GM18511 (cell line): ENCODE measurements around the gene LFNG.

Experiments used
- ATAC-seq: cut with Tn5 transposase; IDR thresholded peaks from one replicate; pipeline ENCODE4 v1.9.1; 2021; ENCODE audit warnings: mild to moderate bottlenecking, moderate library complexity; ENCODE audit not compliant: unreplicated experiment

Gene LFNG, protein sequence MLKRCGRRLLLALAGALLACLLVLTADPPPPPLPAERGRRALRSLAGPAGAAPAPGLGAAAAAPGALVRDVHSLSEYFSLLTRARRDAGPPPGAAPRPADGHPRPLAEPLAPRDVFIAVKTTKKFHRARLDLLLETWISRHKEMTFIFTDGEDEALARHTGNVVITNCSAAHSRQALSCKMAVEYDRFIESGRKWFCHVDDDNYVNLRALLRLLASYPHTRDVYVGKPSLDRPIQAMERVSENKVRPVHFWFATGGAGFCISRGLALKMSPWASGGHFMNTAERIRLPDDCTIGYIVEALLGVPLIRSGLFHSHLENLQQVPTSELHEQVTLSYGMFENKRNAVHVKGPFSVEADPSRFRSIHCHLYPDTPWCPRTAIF

DNA sequence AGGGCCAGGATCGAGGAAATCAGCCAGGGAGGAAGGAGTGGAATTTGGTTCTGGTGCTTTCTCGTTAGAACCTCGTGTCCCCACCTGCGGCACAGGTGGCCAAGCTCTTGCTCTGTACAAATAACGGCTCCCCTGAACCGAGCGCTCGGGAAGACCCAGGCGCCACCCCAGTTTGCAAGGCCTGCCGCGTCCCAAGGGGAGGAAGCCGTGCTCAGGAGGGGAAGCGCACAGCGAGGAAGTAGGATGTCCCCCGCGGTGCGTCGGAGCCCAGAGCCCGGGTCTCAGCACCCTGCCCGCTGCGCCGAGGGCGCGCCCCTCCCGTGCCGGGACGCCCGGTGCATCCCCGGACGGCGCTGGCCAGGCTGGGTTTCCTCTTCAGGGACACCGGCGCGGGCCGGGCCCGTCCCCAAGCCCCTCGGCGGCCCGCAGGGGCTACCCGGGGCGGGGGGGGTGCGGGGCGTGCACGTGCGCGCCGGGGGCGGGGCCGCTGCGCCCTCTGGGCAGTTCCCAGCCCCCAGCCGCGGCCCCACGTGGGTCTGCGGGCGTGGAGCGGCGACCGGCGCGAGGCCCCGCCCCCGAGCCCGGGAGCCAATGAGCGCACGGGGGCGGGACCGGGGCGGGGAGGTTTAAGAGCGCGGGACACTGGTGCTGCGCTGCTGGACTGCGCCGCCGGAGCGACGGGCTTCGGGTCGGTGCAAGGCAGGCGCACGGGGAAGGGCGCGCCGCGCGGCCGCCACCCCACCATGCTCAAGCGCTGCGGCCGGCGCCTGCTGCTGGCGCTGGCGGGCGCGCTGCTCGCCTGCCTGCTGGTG is at the start of gene LFNG:
Gene LFNG (plus strand): TSS at position 656 of the 812 bp plus-strand sequence. CDS start 88 bp downstream, at position 744.
- peak; percentile 80 for ATAC-seq

DNA sequence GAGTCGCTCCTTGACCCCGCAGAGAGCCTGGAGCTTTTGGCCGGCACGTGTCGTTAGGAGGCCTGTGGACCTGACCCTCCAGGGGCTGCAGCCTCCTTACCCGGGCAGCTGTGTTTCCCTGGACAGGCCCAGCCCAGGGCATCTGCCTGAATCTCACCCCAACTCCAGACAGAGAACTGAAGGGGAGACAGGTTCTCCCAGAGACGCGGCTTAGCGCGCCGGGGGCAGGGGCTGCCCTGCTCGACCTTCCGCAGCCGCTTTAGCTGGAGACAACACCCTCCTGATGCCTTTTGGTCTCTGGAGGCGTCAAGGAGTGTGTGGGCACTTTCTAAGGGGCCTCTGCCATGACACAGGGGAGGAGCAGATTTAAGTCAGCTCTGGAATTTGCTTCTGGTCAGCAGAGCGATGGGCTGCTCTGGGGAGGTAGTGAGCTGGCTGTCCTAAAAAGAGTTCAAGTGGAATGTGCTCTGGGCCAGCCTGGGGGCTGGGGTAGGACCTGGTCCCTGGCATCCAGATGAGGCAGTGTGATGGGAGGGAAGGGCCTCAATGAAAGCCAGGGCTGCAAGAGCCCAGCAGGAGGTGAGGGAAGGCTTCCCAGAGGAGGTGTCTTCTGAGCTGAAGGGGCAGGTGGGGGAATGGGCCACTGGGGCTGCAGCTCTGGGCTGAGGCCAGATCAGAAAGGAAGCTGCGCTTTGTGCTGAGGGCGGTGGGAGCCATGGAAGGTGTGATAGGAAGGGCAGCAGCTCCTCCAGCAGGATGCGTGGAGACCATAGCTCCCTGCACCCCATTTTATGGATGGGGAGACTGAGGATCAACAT is 49.2 kb upstream of the LFNG start:
- no peak for ATAC-seq

DNA sequence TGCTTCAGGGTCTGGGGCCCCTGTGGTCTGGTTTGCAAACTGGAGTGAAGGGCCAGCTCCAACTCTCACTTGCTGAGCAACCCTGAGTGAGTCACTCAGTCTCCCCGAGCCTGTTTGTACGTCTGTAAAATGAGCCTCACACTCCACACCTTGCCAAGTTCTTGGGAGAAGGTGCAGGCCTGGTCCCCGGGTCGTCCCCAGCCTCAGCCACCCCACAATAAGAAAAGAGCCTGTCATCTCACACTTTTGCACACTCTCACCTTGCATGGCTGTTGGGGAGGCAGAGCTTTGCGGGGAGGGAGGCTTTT is 48.6 kb upstream of the LFNG start:
- no peak for ATAC-seq

DNA sequence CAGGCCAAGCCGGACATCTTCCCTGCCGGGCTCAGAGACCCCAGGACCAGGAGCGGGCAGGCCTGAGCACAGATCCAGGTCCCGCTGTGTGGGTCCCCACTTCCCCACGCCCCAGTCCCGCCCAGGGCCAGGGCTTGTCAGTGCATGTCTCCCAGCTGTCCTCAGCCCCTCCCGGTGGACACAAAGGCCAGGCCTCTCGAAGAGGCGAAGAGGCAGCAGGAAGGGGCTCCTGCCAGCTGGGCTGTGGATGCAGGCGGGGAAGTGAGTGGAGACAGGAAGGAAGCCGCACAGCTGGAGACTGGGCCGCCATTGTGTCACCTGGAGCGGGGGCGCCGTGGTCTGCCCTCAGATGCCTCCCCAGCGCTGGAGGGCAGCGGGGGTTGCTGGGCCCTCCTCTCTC is 48.2 kb upstream of the LFNG start:
- no peak for ATAC-seq

DNA sequence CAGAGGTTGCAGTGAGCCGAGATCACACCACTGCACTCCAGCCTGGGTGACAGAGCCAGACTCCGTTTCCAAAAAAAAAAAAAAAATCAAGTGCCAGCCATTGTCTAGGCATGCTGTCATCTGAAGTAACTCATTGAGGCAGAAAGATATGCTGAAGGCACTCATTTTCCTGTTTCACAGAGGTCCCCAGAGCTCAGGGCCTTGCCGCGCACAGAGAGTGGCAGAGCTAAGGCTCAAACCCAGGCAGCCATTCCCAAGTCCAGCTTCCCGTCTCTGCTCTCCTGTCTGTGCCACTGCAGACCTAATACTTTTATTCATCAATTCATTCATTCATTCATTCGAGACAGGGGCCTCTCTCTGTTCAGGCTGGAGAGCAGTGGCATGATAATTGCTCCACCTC is 46.8 kb upstream of the LFNG start:
- no peak for ATAC-seq

DNA sequence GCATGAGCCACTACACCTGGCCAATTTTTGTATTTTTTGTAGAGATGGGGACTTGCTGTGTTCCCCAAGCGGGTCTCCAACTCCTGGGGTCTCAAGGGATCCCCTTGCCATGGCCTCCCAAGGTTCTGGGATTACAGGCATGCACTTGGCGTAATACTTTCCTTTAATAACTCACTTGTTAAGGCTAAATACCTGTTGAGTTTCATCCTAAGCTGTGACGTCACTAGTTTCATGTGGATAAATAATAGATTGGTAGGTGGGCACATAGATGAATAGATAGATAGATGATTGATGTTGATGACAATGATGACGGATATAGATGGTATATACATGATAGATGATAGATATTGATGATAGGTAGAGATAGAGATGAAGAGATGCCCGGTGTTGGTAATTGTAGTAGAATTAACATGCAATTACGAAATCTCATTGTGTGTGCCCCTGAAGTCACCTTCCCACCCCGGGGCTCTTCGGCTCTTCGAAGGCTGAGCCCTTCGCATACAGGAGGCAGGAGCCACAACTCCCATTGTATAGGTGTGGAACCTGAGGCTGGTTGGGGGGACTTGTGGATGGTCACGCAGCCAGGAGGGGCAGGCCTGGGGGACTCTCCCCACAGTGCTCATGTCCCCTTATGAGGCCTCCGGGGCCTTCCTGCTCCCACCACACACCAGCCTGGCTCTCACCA is 45.9 kb upstream of the LFNG start:
- no peak for ATAC-seq

DNA sequence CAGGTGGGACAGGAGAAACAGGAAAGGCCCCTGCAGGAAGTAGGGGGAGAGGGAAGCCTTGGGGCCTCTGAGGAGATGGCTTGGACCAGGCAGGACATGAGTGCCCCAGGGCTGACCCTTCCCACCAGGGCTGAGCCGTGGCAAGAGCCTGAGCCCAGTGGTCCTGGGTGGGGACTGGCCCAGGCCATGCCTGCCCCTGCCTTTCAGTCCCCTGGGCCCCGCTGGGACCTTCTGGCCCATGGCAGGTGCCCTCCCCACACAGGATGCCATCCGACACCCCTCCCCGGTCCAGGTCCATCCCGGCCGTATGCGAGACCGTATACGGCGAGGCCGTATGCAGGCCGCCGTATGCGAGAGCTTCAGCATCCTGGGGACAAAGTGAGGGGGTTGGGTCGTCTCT is 45.4 kb upstream of the LFNG start:
- no peak for ATAC-seq

DNA sequence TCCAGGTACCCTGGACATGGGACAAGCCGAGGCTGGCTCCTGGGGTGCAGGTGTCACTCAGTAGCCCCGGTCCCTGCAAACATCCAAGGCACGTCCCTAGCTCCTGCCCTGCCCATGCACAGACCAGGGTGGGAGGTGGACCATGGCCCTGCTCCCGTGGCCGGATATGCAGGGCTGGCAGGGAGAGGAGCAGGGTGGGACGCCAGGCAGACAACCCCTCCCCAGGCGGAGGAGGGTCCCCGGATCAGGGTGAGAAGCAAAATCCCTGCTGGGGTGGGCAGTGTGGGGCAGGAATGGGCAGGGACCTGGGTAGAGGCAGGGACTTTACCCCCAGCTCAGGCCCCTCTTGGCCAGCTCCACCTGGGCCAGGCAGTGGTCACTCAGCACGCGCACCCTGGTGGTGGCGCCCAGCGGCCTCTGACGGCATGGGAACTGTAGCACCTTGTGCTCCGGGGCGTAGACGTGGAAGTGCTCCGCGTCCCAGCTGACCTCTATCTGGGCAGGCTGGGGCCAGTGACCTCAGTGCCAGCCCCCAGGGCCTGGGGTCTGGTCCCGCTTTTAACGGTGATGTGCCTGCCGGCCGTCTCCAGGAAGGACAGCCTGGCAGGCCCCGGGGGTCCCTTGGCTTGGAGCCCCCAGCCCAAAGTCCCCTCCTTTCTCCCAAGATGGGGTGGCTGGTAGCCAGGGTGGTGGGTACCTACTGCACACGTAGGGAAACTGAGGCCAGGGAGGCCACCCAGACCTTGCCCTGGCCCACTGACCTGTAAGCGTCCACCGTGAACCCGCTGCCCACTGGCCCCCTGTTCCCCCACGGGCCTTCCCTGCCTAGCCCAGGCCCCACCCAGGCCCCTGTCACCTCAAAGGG is 44.5 kb upstream of the LFNG start:
- no peak for ATAC-seq

DNA sequence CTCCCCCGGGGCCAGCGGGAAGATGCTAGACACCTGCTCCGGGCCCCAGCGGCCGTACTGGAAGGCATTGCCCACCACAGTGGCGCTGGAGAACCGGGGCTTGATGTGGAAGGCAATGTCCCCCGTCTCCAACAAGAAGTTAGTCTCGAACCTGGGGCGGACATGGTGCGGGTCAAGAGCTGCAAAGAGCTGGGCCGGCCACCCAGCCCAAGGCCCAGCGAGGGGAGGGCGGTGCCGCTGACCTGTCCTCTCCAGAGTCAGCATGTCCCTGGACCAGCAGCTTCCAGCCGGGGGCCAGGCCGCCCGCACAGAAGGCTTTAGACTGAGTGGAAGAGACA is 43.9 kb upstream of the LFNG start:
- no peak for ATAC-seq

DNA sequence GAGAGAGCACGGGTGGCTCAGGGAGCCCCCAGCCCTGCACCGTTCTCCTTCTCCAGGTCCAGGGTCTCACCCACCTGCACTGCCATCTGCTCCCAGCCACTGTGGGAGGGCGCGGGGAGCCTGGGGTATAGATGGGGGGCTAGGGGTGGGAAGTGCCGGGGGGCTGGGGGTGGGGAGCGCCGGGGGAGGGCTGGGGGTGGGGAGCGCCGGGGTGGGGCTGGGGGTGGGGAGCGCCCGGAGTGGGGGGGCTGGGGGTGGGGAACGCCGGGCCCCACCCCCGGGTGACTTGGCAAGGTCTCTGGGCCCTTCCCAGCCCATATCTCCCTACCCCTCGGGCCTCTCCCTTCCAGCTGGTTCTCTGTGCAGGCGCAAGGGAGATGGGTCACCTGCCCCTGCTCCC is 43.3 kb upstream of the LFNG start, which contains the start of gene GRIFIN:
Gene GRIFIN (minus strand): TSS at position 101 of the 400 bp plus-strand sequence. CDS start 15 bp downstream, at position 86.
- ATAC-seq = no peak

DNA sequence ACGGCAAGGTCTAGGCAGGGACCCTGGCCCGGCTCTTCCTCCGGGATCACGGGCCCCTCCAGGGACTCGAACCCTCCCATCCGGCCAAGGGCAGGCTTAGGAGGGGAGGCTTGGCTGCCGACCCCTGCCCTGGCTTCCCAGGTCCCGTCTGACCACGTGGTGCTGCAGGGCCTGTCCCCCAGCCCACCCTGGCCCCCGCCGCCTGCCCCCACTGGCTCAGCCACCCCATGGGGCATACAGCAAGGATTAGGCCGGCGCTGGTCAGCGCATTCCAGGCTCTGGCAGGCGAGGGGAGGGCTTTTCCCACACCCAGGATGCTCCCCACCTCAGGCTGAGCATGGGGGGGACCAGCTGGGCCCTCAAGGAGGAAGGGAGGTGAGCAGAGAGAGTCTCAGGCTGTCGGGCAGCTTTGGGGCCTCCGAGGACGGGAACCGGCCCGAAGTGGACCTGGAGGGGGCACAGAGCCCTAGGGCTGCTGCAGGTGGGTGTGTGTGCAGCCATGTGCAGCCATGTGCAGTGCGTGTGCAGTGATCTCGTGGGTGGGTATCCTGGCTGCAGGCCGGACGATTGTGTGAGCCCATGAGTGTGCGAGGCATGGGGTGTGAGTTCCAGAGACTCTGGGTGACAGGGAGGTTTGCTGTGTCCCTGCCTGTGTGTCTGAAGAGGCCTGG is 42.7 kb upstream of the LFNG start:
- peak; percentile 11 for ATAC-seq

DNA sequence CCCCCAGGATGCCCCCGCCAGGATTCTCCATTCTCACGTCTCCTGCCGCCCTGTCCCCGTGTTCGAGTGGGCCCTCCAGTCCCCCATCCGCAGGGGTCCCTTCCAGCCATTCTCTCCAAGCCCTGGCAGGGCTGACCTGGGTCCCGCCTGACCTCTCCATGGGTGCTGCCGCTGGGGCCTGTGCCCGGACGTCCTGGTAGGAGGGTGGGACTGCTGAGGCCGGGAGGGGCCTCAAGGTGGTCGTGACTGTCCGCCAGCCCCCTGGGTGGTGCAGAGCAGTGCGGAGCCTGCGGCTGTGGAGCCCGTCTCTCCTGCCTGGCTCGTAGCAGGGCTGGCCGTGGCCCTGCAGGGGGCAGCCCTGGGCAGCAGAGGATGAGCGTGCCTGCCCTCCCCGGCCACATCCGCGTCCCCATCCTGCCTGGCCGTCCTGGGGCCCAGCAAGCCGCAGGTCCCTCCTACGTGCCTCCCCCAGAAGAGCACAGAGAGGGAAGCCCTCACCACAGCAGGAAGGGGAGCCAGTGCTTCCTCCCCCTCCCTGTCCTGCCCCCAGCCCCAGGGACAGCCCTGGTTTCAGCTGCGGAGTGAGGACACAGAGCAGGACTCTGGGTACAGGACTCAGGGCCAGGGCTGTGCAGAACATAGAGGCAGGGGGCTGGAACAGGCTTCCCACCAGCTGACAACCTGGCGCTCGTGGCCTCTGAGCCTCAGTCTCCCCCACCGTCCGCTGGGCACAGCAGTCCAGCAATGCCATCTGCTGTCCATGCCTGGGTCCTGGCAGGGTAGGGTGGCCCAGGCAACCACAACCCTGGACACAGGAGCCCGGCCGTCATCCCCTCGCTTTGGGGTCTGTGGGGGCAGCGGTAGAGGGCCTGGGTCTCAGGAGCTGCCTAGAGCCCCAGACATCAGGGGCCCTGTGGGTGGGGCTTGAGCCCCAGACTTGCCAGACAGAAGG is 41.9 kb upstream of the LFNG start:
- peak; percentile 80 for ATAC-seq

DNA sequence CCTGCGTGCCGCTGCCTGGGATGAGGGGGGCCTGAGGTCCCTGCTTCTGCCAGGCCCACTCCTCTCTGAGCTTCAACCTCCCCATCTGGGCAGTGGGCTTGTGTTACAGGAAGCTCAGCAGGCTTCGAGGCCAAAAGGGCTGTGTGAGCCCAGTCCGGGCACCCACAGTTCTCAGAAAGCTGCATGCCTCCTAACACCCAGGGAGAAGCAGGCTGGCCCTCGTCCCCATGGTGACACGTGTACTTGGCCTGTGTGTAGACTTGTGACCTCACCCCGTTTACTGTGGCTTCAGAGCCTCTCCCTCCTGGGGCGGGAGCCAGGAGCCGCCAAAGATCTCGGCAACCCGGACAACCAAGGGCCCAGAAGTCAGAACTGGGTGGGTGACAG is 41.2 kb upstream of the LFNG start:
- ATAC-seq = no peak

DNA sequence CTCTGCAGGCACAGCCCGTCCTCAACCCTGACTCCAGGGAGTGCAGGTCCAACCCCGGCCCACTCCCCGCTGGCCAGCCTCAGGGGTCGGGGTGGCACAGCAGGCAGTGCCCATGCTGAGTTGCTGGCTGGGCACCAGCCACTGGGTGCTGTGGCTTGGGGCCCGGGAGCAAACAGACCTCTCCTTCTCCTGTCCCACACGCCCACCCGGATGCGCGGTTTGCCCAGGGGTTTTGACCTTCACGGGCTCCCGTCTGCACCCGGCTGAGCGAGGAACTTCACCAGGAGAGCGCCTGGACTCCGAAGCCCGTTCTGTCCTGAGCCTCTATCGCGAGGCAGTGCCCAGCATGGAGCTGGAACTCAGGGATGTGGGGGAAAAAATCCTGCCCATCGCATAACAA is 40.8 kb upstream of the LFNG start:
- ATAC-seq = no peak

DNA sequence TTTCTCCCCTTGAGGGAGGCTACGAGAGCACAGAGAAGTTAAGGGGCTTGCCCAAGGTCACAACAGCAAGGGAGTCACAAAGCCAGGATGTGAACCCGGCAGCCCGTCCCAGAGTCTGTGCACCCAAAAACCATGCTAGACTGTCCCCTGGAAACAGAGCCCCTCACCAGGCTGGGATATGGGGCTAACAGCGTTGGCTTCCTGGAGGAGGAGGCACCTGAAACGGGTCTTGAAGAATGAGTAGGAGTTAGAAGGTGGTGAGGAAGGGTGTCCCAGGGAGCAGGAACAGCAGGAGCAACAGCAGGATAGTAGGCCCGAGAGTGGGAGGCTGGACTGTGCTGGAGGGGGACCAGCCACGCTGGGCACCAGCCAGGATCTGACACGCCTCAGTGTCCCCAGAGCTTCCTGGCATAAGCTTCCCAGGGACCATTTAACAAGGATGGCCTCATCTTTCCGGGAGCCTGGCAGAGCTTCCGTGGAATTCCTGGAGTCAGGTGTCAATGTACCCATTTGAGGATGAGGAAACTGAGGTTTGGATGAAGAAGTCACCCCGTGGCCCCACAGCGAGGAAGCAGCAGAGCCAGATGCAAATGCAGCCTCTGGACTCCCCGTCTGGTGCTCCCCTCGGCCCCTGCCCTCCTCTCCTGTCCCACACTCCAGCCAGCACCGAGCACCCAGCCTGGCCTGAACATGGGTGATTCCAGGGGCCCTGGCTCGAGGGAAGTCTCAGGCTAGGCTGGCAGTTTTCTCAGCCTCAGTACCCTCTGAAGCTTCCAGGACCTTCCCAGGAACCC is 40.1 kb upstream of the LFNG start:
- no peak for ATAC-seq

DNA sequence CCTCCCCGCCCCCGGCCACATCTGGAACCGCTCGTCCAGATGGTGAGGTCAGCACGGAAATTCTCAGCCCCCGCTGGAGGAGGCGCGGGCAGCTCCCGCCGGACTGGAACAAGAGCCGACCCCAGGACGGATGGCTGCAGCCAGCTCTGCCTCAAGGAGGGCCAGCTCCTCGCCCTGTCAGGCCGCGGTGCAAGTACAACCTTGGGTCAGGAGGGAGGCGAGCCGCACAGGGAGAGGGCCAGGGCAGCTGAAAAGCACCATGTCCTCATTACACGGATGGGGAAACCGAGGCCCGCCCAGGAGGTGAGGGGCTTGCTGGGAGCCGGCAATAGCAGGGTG is 39.5 kb upstream of the LFNG start:
- no peak for ATAC-seq

DNA sequence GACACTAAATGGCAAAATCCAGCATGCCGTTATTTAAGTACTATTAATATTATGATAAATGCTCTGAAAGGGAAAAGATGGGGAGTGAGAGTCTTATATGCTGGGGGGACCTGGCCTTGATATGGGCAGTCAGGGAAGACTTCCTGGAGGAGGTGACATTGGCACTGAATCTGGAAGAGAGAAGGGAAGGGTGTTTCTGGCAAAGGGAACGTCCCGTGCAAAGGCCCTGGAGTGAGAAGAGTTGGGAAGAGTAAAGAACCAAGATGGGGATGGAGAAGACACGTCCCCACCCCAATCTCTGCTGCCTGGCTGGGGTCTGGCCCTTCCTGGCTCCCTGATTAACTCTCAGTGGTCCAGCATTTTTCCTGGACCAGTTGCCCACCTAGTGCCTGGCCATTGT is 38.4 kb upstream of the LFNG start:
- ATAC-seq = no peak
